Activated naive CD8-positive, alpha-beta T cell treated with anti-CD3 and anti-CD28 coated beads, Interleukin-2, amount 50 U/mL, for 24 hours (primary cell): ENCODE results near the gene IGDCC3.
"Not testable (repeated sequence)": the region's sequence is repeated elsewhere in the genome, so short reads cannot be mapped to it uniquely, and the experiment has no call there.

Source experiments
- ATAC-seq: fragments of 150-1000 bp; cut with Tn5 transposase; one replicate; pipeline ENCODE4 v1.10.0; 2021
- DNase-seq: peaks from one replicate; pipeline ENCODE4 v3.0.0; 2021
- H3K27ac Mint-ChIP-seq: one replicate; pipeline ENCODE4 v1.8.0; 2021; ENCODE audit warnings: mild to moderate bottlenecking, mixed read lengths
- H3K27me3 Mint-ChIP-seq: one replicate; pipeline ENCODE4 v1.8.0; 2021; ENCODE audit warnings: mixed read lengths
- H3K36me3 Mint-ChIP-seq: one replicate; pipeline ENCODE4 v1.8.0; 2021; ENCODE audit warnings: low read depth, mixed read lengths
- H3K4me1 Mint-ChIP-seq: one replicate; pipeline ENCODE4 v1.8.0; 2021; ENCODE audit warnings: mixed read lengths
- H3K4me3 Mint-ChIP-seq: one replicate; pipeline ENCODE4 v1.8.0; 2021; ENCODE audit warnings: mild to moderate bottlenecking, moderate library complexity, mixed read lengths
- H3K9me3 Mint-ChIP-seq: one replicate; pipeline ENCODE4 v1.8.0; 2021; ENCODE audit warnings: mixed read lengths

The IGDCC3 gene

DNA sequence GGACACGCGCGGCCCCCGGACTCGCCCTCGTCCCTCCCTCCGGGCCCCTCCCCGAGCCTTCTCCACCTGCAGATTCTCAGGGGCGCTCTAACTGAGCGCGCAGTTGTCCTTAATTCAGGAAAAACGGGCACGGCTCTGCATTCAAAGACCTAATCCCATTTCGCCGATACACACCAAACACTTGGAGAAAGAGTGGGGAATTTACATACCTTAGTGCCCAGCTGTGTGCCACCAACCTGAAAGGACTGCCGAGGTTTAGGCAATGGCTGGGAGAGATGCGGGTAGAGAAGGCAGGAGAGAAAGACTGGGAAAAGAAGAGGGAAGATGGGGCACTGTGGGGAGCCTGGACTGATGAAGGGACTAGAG lies 21.8 kb downstream of the IGDCC3 start:
- peaks cover 52% of the 10 kb centered on the region for H3K27me3 Mint-ChIP-seq
- ATAC-seq (no peak), DNase-seq (no peak)
- peak overlapping the region; percentile 21 for H3K4me3 Mint-ChIP-seq
- no peaks in the 10 kb centered on the region for H3K36me3 Mint-ChIP-seq
- peaks cover 13% of the 10 kb centered on the region for H3K9me3 Mint-ChIP-seq
- peaks cover 4% of the 10 kb centered on the region for H3K4me1 Mint-ChIP-seq
- no peak overlapping the region for H3K27ac Mint-ChIP-seq

GRCh38 chr15:65355173-65355987 lies 22.4 kb downstream of the IGDCC3 start:
- H3K4me3 Mint-ChIP-seq: peak overlapping the region; percentile 17
- H3K9me3 Mint-ChIP-seq: peaks cover 13% of the 10 kb centered on the region
- ATAC-seq (no peak), DNase-seq (peak; percentile 6)
- H3K36me3 Mint-ChIP-seq: no peaks in the 10 kb centered on the region
- peaks cover 57% of the 10 kb centered on the region for H3K27me3 Mint-ChIP-seq
- peaks cover 4% of the 10 kb centered on the region for H3K4me1 Mint-ChIP-seq
- no peak overlapping the region for H3K27ac Mint-ChIP-seq

- H3K27ac Mint-ChIP-seq: no peak overlapping the region
- H3K9me3 Mint-ChIP-seq: peaks cover 13% of the 10 kb centered on the region
- no peak for ATAC-seq
- no peak for DNase-seq
- H3K4me1 Mint-ChIP-seq: peaks cover 4% of the 10 kb centered on the region
- H3K36me3 Mint-ChIP-seq: no peaks in the 10 kb centered on the region
- H3K27me3 Mint-ChIP-seq: peaks cover 57% of the 10 kb centered on the region
- H3K4me3 Mint-ChIP-seq: no peak overlapping the region
Measured at GRCh38 chr15:65354835-65355172, 23.0 kb downstream of the IGDCC3 start.

DNA sequence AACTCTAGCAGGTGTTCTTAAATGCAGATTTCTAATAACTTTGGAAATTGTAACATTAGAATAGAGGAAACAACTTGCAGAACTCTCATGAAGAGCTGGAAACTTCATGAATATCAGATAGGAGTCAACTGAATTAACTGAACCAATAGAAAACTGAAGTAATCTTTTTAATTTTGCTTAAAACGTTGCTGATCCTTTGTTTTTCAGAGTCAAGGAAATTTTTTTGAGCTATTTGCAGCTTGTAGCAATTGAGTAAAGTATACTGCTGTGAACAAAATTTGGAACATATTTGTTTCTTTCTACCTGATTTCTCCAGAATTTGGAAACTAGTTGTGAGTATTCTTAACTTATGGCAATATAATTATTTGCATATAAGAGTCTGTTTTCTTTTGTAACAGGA lies 25.8 kb downstream of the IGDCC3 start:
- Mint-ChIP-seq H3K27me3 (peaks cover 45% of the 10 kb centered on the region), H3K9me3 (peaks cover 13% of the 10 kb centered on the region)
- not testable (repeated sequence) for H3K4me3 Mint-ChIP-seq, H3K27ac Mint-ChIP-seq, H3K4me1 Mint-ChIP-seq, ATAC-seq, DNase-seq, H3K36me3 Mint-ChIP-seq

- Mint-ChIP-seq H3K9me3 (peaks cover 9% of the 10 kb centered on the region), H3K36me3 (no peaks in the 10 kb centered on the region), H3K4me1 (no peaks in the 10 kb centered on the region), H3K4me3 (no peak overlapping the region), H3K27ac (no peak overlapping the region), H3K27me3 (peaks cover 29% of the 10 kb centered on the region)
- no peak for DNase-seq
- ATAC-seq: no peak
Measured at GRCh38 chr15:65349338-65349737, 28.5 kb downstream of the IGDCC3 start.

GRCh38 chr15:65347756-65348155 lies 30.0 kb downstream of the IGDCC3 start:
- not testable (repeated sequence) for H3K27ac Mint-ChIP-seq, ATAC-seq, H3K4me3 Mint-ChIP-seq, H3K36me3 Mint-ChIP-seq, H3K4me1 Mint-ChIP-seq, H3K9me3 Mint-ChIP-seq, DNase-seq
- H3K27me3 Mint-ChIP-seq: peaks cover 13% of the 10 kb centered on the region

- ATAC-seq: no peak
- no peak for DNase-seq
- Mint-ChIP-seq H3K4me1 (no peaks in the 10 kb centered on the region), H3K9me3 (no peaks in the 10 kb centered on the region), H3K4me3 (no peak overlapping the region), H3K36me3 (no peaks in the 10 kb centered on the region), H3K27me3 (peaks cover 8% of the 10 kb centered on the region), H3K27ac (no peak overlapping the region)
Measured at GRCh38 chr15:65346856-65347598, 30.8 kb downstream of the IGDCC3 start.

DNA sequence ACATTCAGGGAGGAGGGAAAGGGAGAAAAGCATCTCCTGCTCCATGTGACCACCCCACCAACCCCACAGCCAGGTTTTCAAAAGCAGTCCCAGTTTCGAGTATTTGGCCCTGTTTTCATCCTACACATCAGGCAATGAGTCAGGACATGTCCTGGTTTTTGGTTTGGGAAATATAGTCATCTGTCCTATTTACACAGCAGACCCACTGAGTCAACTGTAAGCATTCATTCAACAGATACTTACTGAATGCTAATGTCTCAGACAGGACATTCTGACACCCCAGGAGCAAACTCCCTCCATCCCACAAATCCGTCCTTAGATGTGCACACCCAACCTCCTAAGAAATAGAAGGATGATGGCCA lies 32.9 kb downstream of the IGDCC3 start:
- Mint-ChIP-seq H3K4me1 (no peaks in the 10 kb centered on the region), H3K36me3 (no peaks in the 10 kb centered on the region), H3K27ac (no peak overlapping the region), H3K4me3 (no peak overlapping the region), H3K27me3 (peaks cover 6% of the 10 kb centered on the region), H3K9me3 (no peaks in the 10 kb centered on the region)
- no peak for ATAC-seq
- DNase-seq: no peak

DNA sequence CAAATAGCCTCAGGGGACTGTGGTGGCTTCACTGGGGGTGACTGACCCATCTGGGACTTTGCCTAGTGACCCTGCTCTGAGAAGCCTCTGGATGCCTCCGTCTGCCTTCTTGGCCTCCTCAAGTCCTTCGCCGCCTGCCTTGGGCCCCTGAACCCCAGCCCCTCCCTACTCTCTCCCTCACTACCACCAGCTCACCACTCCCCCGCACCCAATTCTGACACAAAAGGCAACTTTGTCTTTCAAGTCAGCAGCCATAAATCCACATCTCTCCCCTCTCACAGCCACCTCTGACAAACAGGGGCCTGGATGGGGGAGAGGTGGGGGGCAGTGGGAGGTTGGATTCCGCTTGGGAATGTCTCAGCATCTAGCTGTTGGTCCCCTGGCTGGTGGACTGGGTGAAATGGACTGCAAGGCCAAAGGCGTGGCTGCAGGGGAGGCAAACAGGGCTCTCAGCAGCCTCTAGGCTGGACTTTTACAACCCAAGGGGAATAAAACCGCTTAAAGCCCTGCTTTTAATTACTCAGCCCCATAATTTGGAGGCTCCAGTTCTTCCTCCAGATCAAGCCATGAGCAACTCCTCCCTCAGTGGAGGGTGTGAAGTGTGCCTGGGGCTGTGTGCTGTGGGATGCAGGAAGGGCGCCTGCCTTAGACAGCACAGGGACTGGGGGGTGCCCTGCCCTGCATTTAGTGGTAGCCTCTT lies 33.4 kb downstream of the IGDCC3 start:
- peaks cover 10% of the 10 kb centered on the region for H3K27me3 Mint-ChIP-seq
- H3K4me1 Mint-ChIP-seq: no peaks in the 10 kb centered on the region
- no peak overlapping the region for H3K4me3 Mint-ChIP-seq
- no peak for ATAC-seq
- no peak overlapping the region for H3K27ac Mint-ChIP-seq
- H3K9me3 Mint-ChIP-seq: no peaks in the 10 kb centered on the region
- DNase-seq: no peak
- no peaks in the 10 kb centered on the region for H3K36me3 Mint-ChIP-seq

GRCh38 chr15:65343374-65343981 lies 34.3 kb downstream of the IGDCC3 start:
- ATAC-seq (no peak), DNase-seq (no peak)
- no peaks in the 10 kb centered on the region for H3K4me1 Mint-ChIP-seq
- no peak overlapping the region for H3K4me3 Mint-ChIP-seq
- H3K27ac Mint-ChIP-seq: no peak overlapping the region
- no peaks in the 10 kb centered on the region for H3K9me3 Mint-ChIP-seq
- peaks cover 10% of the 10 kb centered on the region for H3K27me3 Mint-ChIP-seq
- H3K36me3 Mint-ChIP-seq: no peaks in the 10 kb centered on the region

- no peak overlapping the region for H3K27ac Mint-ChIP-seq
- H3K4me3 Mint-ChIP-seq: no peak overlapping the region
- no peak for ATAC-seq
- no peak for DNase-seq
- H3K27me3 Mint-ChIP-seq: peaks cover 10% of the 10 kb centered on the region
- H3K9me3 Mint-ChIP-seq: no peaks in the 10 kb centered on the region
- no peaks in the 10 kb centered on the region for H3K36me3 Mint-ChIP-seq
- H3K4me1 Mint-ChIP-seq: no peaks in the 10 kb centered on the region
Measured at GRCh38 chr15:65342493-65342892, 35.3 kb downstream of the IGDCC3 start.

- H3K27me3 Mint-ChIP-seq: peaks cover 7% of the 10 kb centered on the region
- H3K4me1 Mint-ChIP-seq: no peaks in the 10 kb centered on the region
- H3K27ac Mint-ChIP-seq: no peak overlapping the region
- H3K4me3 Mint-ChIP-seq: no peak overlapping the region
- no peaks in the 10 kb centered on the region for H3K36me3 Mint-ChIP-seq
- H3K9me3 Mint-ChIP-seq: no peaks in the 10 kb centered on the region
- ATAC-seq (no peak), DNase-seq (no peak)
Measured at GRCh38 chr15:65339920-65340319, 37.9 kb downstream of the IGDCC3 start.

DNA sequence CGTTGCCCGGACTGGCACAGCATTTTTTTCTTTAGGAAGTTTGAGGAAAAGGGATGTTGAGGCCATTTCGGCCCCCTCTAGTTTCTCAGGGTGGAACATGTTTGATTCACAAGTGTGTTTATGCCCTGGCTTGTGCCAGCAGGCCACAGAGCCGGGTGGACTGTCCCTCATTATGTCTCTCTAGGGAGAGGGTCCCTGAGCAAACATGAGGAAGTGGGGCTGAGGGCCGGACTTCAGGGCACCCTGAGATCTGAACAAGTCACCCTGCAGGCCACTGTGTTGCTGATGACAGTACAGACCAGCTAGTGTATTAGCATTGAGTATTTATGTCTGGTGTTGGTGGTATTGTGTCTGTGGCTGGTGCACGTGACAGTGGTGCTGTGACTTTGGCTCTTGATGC lies 38.4 kb downstream of the IGDCC3 start:
- H3K9me3 Mint-ChIP-seq: no peaks in the 10 kb centered on the region
- DNase-seq (no peak), ATAC-seq (no peak)
- no peaks in the 10 kb centered on the region for H3K36me3 Mint-ChIP-seq
- H3K27me3 Mint-ChIP-seq: peaks cover 7% of the 10 kb centered on the region
- H3K4me3 Mint-ChIP-seq: no peak overlapping the region
- no peak overlapping the region for H3K27ac Mint-ChIP-seq
- H3K4me1 Mint-ChIP-seq: no peaks in the 10 kb centered on the region

GRCh38 chr15:65338823-65339222 lies 39.0 kb downstream of the IGDCC3 start:
- Mint-ChIP-seq H3K27me3 (peaks cover 7% of the 10 kb centered on the region), H3K27ac (no peak overlapping the region), H3K9me3 (no peaks in the 10 kb centered on the region), H3K36me3 (no peaks in the 10 kb centered on the region), H3K4me1 (no peaks in the 10 kb centered on the region), H3K4me3 (no peak overlapping the region)
- DNase-seq (no peak), ATAC-seq (no peak)

- Mint-ChIP-seq H3K27me3 (peaks cover 7% of the 10 kb centered on the region), H3K36me3 (no peaks in the 10 kb centered on the region), H3K4me1 (no peaks in the 10 kb centered on the region), H3K9me3 (no peaks in the 10 kb centered on the region), H3K27ac (no peak overlapping the region), H3K4me3 (no peak overlapping the region)
- ATAC-seq (no peak), DNase-seq (no peak)
Measured at GRCh38 chr15:65338366-65338765, 39.4 kb downstream of the IGDCC3 start.
